K562 (cell line): ENCODE results near the gene PILRA. TPM values are rescaled to one million over a fixed set of nuclear protein-coding genes. Genes with fewer than 3 reads are reported as not detected.
A peak's percentile ranks its signal among the peaks of the same experiment; 100 is the strongest.

Source experiments
- polyA plus RNA-seq, 8 experiments: library from polyadenylated mRNA; depleted of rRNA in 4 of 8; stranded (reverse) in 5 of 8; unstranded in 3 of 8; fragments of >200 nt; fragmentation: Nextera tagmentation in 2 of 8; fragmentation: Illumina TruSeq in 1 of 8; extraction: Ambion mirVana in 2 of 8; extraction: Trizol in 1 of 8; gene quantifications; 2 replicates each; pipeline versions ENCODE4 v1.2.1 to v1.2.3, GENCODE V29; 2011 to 2014; ENCODE audit warnings: inconsistent platforms in 1 of 8, missing spikeins in 1 of 8
- total RNA-seq, 7 experiments: library from RNA; depleted of rRNA in 6 of 7; stranded (reverse); fragments of >200 nt in 6 of 7; fragmentation: Illumina TruSeq in 2 of 7; extraction: Trizol in 2 of 7; gene quantifications; 2 replicates each; pipeline versions ENCODE4 v1.2.1 to v1.2.3, GENCODE V29; 2011 to 2021; ENCODE audit warnings: low replicate concordance in 1 of 7
- TF ChIP-seq, protein P1 (sequence below): fragments of 450-650 bp; IDR thresholded peaks from 2 replicates; pipeline ENCODE4 v1.6.1; 2016; ENCODE audit warnings: mild to moderate bottlenecking, moderate library complexity
- TF ChIP-seq, protein P2 (sequence below), 2 experiments: fragments of 450-650 bp; IDR thresholded peaks; 2 replicates each; pipeline ENCODE4 v1.6.1; 2016; ENCODE audit warnings: mild to moderate bottlenecking in 2 of 2, borderline replicate concordance in 1 of 2, low read depth in 1 of 2, moderate library complexity in 1 of 2

The PILRA gene
- total and polyA plus RNA-seq, 9 of the 15 experiments (the other 6 are each of a cell fraction or from before 2014, with no cell fraction given) = 0.13 to 1.8 (median 0.62) TPM

DNA sequence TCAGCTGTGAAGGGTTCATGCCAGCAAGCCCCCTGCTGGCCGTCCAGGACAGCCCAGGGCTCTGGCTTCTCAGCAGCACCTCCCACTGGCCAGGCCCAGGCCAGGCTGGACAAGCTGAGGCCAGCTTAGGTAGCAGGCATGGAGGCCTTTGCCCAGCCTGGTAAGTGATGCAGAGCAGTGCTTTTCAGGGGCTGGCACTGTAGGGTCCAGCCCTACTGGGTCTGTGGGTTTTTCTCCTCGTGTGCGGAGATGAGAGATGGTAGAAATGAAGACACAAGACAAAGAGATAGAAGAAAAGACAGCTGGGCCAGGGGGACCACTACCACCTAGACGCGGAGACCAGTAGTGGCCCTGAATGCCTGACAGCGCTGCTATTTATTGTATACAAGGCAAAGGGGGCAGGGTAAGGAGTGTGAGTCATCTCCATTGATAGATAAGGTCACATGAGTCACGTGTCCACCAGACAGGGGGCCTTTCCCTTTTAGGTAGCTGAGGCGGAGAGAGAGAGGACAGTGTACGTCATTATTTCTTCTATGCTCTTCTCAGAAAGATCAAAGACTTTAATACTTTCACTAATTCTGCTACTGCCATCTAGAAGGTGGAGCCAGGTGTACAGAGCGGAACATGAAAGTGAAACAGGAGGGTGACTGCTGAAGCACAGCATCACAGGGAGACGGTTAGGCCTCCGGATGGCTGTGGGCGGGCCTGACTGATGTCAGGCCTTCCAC is 28.6 kb upstream of the PILRA start (continued):
- TF ChIP-seq, protein P1, sequence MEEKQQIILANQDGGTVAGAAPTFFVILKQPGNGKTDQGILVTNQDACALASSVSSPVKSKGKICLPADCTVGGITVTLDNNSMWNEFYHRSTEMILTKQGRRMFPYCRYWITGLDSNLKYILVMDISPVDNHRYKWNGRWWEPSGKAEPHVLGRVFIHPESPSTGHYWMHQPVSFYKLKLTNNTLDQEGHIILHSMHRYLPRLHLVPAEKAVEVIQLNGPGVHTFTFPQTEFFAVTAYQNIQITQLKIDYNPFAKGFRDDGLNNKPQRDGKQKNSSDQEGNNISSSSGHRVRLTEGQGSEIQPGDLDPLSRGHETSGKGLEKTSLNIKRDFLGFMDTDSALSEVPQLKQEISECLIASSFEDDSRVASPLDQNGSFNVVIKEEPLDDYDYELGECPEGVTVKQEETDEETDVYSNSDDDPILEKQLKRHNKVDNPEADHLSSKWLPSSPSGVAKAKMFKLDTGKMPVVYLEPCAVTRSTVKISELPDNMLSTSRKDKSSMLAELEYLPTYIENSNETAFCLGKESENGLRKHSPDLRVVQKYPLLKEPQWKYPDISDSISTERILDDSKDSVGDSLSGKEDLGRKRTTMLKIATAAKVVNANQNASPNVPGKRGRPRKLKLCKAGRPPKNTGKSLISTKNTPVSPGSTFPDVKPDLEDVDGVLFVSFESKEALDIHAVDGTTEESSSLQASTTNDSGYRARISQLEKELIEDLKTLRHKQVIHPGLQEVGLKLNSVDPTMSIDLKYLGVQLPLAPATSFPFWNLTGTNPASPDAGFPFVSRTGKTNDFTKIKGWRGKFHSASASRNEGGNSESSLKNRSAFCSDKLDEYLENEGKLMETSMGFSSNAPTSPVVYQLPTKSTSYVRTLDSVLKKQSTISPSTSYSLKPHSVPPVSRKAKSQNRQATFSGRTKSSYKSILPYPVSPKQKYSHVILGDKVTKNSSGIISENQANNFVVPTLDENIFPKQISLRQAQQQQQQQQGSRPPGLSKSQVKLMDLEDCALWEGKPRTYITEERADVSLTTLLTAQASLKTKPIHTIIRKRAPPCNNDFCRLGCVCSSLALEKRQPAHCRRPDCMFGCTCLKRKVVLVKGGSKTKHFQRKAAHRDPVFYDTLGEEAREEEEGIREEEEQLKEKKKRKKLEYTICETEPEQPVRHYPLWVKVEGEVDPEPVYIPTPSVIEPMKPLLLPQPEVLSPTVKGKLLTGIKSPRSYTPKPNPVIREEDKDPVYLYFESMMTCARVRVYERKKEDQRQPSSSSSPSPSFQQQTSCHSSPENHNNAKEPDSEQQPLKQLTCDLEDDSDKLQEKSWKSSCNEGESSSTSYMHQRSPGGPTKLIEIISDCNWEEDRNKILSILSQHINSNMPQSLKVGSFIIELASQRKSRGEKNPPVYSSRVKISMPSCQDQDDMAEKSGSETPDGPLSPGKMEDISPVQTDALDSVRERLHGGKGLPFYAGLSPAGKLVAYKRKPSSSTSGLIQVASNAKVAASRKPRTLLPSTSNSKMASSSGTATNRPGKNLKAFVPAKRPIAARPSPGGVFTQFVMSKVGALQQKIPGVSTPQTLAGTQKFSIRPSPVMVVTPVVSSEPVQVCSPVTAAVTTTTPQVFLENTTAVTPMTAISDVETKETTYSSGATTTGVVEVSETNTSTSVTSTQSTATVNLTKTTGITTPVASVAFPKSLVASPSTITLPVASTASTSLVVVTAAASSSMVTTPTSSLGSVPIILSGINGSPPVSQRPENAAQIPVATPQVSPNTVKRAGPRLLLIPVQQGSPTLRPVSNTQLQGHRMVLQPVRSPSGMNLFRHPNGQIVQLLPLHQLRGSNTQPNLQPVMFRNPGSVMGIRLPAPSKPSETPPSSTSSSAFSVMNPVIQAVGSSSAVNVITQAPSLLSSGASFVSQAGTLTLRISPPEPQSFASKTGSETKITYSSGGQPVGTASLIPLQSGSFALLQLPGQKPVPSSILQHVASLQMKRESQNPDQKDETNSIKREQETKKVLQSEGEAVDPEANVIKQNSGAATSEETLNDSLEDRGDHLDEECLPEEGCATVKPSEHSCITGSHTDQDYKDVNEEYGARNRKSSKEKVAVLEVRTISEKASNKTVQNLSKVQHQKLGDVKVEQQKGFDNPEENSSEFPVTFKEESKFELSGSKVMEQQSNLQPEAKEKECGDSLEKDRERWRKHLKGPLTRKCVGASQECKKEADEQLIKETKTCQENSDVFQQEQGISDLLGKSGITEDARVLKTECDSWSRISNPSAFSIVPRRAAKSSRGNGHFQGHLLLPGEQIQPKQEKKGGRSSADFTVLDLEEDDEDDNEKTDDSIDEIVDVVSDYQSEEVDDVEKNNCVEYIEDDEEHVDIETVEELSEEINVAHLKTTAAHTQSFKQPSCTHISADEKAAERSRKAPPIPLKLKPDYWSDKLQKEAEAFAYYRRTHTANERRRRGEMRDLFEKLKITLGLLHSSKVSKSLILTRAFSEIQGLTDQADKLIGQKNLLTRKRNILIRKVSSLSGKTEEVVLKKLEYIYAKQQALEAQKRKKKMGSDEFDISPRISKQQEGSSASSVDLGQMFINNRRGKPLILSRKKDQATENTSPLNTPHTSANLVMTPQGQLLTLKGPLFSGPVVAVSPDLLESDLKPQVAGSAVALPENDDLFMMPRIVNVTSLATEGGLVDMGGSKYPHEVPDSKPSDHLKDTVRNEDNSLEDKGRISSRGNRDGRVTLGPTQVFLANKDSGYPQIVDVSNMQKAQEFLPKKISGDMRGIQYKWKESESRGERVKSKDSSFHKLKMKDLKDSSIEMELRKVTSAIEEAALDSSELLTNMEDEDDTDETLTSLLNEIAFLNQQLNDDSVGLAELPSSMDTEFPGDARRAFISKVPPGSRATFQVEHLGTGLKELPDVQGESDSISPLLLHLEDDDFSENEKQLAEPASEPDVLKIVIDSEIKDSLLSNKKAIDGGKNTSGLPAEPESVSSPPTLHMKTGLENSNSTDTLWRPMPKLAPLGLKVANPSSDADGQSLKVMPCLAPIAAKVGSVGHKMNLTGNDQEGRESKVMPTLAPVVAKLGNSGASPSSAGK = 0 out of 2 replicates have a peak, but pooled peaks have one; percentile 8
- TF ChIP-seq, protein P2, sequence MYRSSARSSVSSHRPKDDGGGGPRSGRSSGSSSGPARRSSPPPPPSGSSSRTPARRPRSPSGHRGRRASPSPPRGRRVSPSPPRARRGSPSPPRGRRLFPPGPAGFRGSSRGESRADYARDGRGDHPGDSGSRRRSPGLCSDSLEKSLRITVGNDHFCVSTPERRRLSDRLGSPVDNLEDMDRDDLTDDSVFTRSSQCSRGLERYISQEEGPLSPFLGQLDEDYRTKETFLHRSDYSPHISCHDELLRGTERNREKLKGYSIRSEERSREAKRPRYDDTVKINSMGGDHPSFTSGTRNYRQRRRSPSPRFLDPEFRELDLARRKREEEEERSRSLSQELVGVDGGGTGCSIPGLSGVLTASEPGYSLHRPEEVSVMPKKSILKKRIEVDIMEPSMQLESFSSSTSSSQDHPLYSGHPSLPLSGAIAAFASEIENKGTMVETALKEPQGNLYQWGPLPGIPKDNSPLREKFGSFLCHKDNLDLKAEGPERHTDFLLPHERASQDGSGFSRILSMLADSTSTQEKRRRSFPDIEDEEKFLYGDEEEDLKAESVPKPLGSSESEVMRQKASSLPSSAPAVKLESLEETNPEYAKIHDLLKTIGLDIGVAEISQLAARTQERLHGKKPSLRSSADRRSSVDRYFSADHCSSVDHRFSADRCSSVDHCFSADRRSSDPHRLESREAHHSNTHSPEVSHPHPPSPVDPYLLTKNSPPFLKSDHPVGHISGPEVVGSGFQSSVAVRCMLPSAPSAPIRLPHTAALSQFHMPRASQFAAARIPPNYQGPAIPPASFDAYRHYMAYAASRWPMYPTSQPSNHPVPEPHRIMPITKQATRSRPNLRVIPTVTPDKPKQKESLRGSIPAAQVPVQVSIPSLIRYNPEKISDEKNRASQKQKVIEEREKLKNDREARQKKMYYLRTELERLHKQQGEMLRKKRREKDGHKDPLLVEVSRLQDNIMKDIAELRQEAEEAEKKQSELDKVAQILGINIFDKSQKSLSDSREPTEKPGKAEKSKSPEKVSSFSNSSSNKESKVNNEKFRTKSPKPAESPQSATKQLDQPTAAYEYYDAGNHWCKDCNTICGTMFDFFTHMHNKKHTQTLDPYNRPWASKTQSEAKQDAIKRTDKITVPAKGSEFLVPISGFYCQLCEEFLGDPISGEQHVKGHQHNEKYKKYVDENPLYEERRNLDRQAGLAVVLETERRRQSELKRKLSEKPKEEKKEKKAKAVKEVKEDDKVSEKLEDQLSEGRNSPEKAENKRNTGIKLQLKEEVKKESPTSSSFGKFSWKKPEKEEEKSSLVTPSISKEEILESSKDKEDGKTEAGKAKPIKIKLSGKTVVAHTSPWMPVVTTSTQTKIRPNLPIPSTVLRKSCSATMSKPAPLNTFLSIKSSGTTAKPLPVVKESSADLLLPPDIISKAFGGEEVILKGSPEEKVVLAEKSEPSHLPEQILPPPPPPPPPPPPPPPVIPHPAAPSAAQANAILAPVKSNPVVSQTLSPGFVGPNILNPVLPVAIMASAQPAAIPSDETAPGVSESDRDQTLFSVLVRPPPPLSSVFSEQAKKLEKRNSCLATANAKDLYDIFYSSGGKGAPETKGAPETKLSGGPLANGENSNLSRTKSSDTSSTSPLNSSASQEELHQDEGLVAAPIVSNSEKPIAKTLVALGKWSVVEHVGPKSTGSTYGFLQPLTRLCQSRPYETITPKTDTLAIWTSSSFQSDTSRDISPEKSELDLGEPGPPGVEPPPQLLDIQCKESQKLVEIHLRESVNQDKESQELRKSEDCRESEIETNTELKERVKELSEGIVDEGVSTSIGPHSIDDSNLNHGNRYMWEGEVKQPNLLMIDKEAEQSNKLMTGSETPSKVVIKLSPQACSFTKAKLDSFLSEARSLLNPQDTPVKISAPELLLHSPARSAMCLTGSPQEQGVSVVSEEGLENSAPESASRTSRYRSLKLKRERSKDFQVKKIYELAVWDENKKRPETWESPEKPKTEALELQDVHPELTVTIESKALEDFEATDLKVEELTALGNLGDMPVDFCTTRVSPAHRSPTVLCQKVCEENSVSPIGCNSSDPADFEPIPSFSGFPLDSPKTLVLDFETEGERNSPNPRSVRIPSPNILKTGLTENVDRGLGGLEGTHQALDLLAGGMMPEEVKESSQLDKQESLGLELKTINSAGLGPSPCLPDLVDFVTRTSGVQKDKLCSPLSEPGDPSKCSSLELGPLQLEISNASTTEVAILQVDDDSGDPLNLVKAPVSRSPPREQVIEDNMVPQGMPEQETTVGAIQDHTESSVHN (IDR thresholded peaks at IDR 0.05; ENCODE audit: borderline replicate concordance in 1 of 2, low read depth in 1 of 2) = peak in 1 of 2 experiments; percentile 88; a peak in 2 of 4 replicates
